HepG2 (cell line): ENCODE data around the gene COL4A2.

Experiments
- EZH2 ChIP-seq: conservative IDR thresholded peaks from 2 replicates; pipeline ENCODE4 v1.6.1; 2012; ENCODE audit warnings: mild to moderate bottlenecking, low read depth, low read length, moderate library complexity
- MTF1 ChIP-seq: sonication (generic); formaldehyde crosslinking; IDR thresholded peaks from 2 replicates; pipeline ENCODE4 v1.5.0; 2020; ENCODE audit warnings: missing genetic modification reagents
- SMAD1 ChIP-seq: sonication (generic); formaldehyde crosslinking; IDR thresholded peaks from 2 replicates; pipeline ENCODE4 v1.4.0; 2020; ENCODE audit warnings: missing genetic modification reagents, low read depth, mild to moderate bottlenecking, borderline replicate concordance
- SMAD3 ChIP-seq: sonication (generic); formaldehyde crosslinking; IDR thresholded peaks from 2 replicates; pipeline ENCODE4 v1.4.0; 2020; ENCODE audit warnings: missing genetic modification reagents
- ZNF329 ChIP-seq: sonication (generic); formaldehyde crosslinking; IDR thresholded peaks from 2 replicates; pipeline ENCODE4 v1.9.0; 2021; ENCODE audit warnings: low read depth, mild to moderate bottlenecking, missing genetic modification reagents
- ZNF615 ChIP-seq: sonication (generic); formaldehyde crosslinking; IDR thresholded peaks from 2 replicates; pipeline ENCODE4 v1.5.0; 2020; ENCODE audit warnings: mild to moderate bottlenecking, missing genetic modification reagents, borderline replicate concordance
- ZNF761 ChIP-seq: sonication (generic); formaldehyde crosslinking; conservative IDR thresholded peaks from 2 replicates; pipeline ENCODE4 v1.4.0; 2020; ENCODE audit warnings: mild to moderate bottlenecking, missing genetic modification reagents
- TF ChIP-seq, protein P1 (sequence below): sonication (generic); formaldehyde crosslinking; IDR thresholded peaks from 2 replicates; pipeline ENCODE4 v1.5.0; 2020; ENCODE audit warnings: mild to moderate bottlenecking, missing genetic modification reagents, moderate library complexity
- TF ChIP-seq, protein P2 (sequence below): sonication (generic); formaldehyde crosslinking; IDR thresholded peaks from 2 replicates; pipeline ENCODE4 v1.9.0; 2022; ENCODE audit warnings: missing genetic modification reagents, mild to moderate bottlenecking, borderline replicate concordance
- TF ChIP-seq, protein P3 (sequence below): IDR thresholded peaks from 2 replicates; pipeline ENCODE4 v1.6.1; 2012; ENCODE audit warnings: inconsistent platforms
- TF ChIP-seq, protein P4 (sequence below): sonication (generic); formaldehyde crosslinking; IDR thresholded peaks from 2 replicates; pipeline ENCODE4 v1.4.0; 2020; ENCODE audit warnings: mild to moderate bottlenecking, missing genetic modification reagents
- TF ChIP-seq, protein P5 (sequence below), 2 experiments: IDR thresholded peaks; 2 replicates each; pipeline ENCODE4 v1.6.1; 2011 to 2012; ENCODE audit warnings: low read length in 2 of 2, borderline replicate concordance in 1 of 2, low read depth in 1 of 2, mild to moderate bottlenecking in 1 of 2, moderate library complexity in 1 of 2

DNA sequence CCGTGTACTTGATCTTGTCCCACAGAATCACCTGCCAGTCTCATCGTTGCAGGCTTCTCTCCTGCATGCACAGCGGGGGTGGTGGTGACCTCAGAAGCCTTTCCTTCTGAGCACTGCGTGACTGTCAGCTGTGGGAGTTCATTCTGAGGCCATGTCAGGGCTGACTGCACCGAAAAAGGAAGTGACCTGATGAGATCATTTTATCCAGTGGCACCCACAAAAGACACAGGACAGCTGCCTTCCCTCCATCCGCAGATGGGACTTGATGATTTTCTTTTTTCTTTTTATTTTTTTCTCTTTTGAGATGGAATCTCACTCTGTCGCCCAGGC lies 164.7 kb downstream of the COL4A2 start:
- TF ChIP-seq, protein P1, sequence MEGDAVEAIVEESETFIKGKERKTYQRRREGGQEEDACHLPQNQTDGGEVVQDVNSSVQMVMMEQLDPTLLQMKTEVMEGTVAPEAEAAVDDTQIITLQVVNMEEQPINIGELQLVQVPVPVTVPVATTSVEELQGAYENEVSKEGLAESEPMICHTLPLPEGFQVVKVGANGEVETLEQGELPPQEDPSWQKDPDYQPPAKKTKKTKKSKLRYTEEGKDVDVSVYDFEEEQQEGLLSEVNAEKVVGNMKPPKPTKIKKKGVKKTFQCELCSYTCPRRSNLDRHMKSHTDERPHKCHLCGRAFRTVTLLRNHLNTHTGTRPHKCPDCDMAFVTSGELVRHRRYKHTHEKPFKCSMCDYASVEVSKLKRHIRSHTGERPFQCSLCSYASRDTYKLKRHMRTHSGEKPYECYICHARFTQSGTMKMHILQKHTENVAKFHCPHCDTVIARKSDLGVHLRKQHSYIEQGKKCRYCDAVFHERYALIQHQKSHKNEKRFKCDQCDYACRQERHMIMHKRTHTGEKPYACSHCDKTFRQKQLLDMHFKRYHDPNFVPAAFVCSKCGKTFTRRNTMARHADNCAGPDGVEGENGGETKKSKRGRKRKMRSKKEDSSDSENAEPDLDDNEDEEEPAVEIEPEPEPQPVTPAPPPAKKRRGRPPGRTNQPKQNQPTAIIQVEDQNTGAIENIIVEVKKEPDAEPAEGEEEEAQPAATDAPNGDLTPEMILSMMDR (CRISPR knock-in tag): no peak
- TF ChIP-seq ZNF761 (no peak), ZNF329 (CRISPR knock-in tag) (no peak), MTF1 (no peak), ZNF615 (CRISPR knock-in tag) (no peak), EZH2 (no peak), SMAD3 (CRISPR knock-in tag) (no peak), SMAD1 (no peak)
- TF ChIP-seq, protein P2, sequence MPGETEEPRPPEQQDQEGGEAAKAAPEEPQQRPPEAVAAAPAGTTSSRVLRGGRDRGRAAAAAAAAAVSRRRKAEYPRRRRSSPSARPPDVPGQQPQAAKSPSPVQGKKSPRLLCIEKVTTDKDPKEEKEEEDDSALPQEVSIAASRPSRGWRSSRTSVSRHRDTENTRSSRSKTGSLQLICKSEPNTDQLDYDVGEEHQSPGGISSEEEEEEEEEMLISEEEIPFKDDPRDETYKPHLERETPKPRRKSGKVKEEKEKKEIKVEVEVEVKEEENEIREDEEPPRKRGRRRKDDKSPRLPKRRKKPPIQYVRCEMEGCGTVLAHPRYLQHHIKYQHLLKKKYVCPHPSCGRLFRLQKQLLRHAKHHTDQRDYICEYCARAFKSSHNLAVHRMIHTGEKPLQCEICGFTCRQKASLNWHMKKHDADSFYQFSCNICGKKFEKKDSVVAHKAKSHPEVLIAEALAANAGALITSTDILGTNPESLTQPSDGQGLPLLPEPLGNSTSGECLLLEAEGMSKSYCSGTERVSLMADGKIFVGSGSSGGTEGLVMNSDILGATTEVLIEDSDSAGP (CRISPR knock-in tag): no peak
- TF ChIP-seq, protein P3, sequence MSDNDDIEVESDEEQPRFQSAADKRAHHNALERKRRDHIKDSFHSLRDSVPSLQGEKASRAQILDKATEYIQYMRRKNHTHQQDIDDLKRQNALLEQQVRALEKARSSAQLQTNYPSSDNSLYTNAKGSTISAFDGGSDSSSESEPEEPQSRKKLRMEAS: no peak
- TF ChIP-seq, protein P4, sequence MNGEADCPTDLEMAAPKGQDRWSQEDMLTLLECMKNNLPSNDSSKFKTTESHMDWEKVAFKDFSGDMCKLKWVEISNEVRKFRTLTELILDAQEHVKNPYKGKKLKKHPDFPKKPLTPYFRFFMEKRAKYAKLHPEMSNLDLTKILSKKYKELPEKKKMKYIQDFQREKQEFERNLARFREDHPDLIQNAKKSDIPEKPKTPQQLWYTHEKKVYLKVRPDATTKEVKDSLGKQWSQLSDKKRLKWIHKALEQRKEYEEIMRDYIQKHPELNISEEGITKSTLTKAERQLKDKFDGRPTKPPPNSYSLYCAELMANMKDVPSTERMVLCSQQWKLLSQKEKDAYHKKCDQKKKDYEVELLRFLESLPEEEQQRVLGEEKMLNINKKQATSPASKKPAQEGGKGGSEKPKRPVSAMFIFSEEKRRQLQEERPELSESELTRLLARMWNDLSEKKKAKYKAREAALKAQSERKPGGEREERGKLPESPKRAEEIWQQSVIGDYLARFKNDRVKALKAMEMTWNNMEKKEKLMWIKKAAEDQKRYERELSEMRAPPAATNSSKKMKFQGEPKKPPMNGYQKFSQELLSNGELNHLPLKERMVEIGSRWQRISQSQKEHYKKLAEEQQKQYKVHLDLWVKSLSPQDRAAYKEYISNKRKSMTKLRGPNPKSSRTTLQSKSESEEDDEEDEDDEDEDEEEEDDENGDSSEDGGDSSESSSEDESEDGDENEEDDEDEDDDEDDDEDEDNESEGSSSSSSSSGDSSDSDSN (CRISPR knock-in tag): no peak
- TF ChIP-seq, protein P5, sequence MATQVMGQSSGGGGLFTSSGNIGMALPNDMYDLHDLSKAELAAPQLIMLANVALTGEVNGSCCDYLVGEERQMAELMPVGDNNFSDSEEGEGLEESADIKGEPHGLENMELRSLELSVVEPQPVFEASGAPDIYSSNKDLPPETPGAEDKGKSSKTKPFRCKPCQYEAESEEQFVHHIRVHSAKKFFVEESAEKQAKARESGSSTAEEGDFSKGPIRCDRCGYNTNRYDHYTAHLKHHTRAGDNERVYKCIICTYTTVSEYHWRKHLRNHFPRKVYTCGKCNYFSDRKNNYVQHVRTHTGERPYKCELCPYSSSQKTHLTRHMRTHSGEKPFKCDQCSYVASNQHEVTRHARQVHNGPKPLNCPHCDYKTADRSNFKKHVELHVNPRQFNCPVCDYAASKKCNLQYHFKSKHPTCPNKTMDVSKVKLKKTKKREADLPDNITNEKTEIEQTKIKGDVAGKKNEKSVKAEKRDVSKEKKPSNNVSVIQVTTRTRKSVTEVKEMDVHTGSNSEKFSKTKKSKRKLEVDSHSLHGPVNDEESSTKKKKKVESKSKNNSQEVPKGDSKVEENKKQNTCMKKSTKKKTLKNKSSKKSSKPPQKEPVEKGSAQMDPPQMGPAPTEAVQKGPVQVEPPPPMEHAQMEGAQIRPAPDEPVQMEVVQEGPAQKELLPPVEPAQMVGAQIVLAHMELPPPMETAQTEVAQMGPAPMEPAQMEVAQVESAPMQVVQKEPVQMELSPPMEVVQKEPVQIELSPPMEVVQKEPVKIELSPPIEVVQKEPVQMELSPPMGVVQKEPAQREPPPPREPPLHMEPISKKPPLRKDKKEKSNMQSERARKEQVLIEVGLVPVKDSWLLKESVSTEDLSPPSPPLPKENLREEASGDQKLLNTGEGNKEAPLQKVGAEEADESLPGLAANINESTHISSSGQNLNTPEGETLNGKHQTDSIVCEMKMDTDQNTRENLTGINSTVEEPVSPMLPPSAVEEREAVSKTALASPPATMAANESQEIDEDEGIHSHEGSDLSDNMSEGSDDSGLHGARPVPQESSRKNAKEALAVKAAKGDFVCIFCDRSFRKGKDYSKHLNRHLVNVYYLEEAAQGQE (IDR thresholded peaks at IDR 0.05; ENCODE audit: borderline replicate concordance in 1 of 2, low read depth in 1 of 2, low read length in 2 of 2): no peak
